Mucosa of stomach (tissue), 1 donor: Measurements from ENCODE around the gene GDF11.

Experiments
- H3K27me3 ChIP-seq: one replicate; pipeline ENCODE4 v1.7.0; 2013; ENCODE audit warnings: mild to moderate bottlenecking, low read length; ENCODE audit not compliant: control insufficient read depth, insufficient read depth
- H3K36me3 ChIP-seq: one replicate; pipeline ENCODE4 v1.7.0; 2013; ENCODE audit warnings: low read length; ENCODE audit not compliant: control insufficient read depth, insufficient read depth
- H3K4me1 ChIP-seq: one replicate; pipeline ENCODE4 v1.7.0; 2013; ENCODE audit warnings: mild to moderate bottlenecking, low read length; ENCODE audit not compliant: control insufficient read depth, insufficient read depth
- H3K4me3 ChIP-seq: one replicate; pipeline ENCODE4 v1.7.0; 2013; ENCODE audit warnings: low read length
- H3K9ac ChIP-seq: one replicate; pipeline ENCODE4 v1.7.0; 2013; ENCODE audit warnings: mild to moderate bottlenecking, low read length, moderate library complexity
- H3K9me3 ChIP-seq: one replicate; pipeline ENCODE4 v1.7.0; 2013; ENCODE audit warnings: mild to moderate bottlenecking, low read length, moderate library complexity; ENCODE audit not compliant: control insufficient read depth
- donor health status: Pancreatic carcinoma.

The GDF11 gene

DNA sequence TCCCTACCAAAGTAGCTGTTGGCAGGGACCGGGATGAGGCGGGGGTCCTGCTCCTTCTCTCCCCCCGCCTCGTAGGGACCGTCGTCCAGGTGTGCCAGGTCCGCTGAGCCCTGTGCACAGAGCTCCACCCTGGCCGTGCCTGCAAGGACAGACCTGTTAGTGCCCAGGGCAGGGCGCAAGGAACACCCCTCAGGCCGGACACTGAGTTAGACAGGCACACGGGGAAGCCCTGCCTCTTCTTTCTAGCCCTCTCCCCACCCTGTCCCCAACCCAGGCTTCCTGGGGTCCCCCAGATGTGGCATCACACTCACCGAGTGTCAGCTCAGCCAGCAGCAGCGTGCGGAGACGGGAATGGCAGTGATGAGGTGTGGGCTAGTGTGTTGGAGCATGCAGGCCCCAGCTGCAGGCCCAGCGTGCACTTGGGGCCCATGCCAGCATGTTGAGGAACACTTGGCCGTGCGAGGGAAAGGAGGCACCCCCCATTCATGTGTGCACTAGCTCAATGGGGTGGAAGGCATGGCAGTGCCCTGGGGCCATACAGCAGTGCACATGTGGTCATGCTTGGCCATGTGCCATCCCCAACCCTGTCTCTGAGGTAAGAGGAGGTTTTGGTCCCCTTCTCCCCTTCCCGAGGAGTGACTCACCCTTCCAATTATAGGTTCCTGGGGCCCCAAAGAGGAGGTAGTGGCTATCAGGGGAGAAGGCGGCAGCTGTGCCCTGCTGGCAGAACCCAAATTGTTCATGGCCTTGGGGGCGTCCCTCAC is 42.5 kb upstream of the GDF11 start:
- no peak overlapping the region for H3K9ac ChIP-seq
- H3K4me1 ChIP-seq, result no peaks in the 10 kb centered on the region
- H3K4me3 ChIP-seq, result no peak overlapping the region

DNA sequence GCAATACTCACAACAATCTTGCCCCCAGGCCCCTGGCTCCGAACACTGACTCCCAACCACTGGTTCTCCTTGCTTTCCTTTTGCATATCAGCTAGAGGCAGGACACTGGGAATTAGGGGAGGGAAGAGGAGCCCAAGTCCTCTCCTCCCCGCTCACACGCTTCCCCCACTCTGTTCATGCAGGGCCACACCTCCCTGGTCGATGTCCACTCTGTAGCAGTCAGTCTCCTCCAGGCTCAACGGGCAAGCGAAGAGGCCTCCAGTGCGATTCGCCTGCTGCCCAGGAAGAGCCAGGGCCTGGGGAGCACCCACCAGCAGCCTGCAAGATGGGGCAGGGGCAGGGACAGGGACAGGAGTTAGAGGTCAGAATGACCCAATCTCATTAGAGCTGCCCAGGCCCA is 40.1 kb upstream of the GDF11 start:
- Histone ChIP-seq H3K4me3 (no peak overlapping the region), H3K27me3 (peaks cover 19% of the 10 kb centered on the region), H3K4me1 (peaks cover 6% of the 10 kb centered on the region), H3K9ac (no peak overlapping the region), H3K36me3 (no peaks in the 10 kb centered on the region), H3K9me3 (no peaks in the 10 kb centered on the region)

More for the DNA sequence above, 42.5 kb upstream of the GDF11 start:
- Histone ChIP-seq H3K36me3 (no peaks in the 10 kb centered on the region), H3K27me3 (peaks cover 6% of the 10 kb centered on the region), H3K9me3 (no peaks in the 10 kb centered on the region)

DNA sequence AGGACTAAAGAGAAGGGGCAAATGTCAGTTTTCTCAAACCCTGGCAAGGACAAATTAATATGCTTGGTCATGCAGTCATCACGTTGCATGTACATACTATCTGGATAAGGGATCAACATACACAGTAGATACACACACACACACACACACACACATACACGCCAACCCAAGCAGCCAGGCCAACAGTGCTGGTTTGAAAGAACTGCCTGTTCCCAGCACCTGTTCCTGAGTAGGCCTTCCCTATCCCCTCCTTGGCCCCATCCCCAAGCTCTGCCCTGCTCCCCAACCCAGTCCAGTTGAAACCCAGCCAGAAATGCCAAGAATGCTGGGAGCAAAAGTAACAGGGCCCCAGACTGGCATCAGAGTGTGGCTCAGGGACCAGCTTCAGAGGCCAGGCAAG is 39.6 kb upstream of the GDF11 start:
- peaks cover 6% of the 10 kb centered on the region for H3K4me1 ChIP-seq
- no peak overlapping the region for H3K4me3 ChIP-seq
- no peaks in the 10 kb centered on the region for H3K36me3 ChIP-seq
- peaks cover 23% of the 10 kb centered on the region for H3K27me3 ChIP-seq
- H3K9me3 ChIP-seq, result no peaks in the 10 kb centered on the region
- H3K9ac ChIP-seq, result no peak overlapping the region

DNA sequence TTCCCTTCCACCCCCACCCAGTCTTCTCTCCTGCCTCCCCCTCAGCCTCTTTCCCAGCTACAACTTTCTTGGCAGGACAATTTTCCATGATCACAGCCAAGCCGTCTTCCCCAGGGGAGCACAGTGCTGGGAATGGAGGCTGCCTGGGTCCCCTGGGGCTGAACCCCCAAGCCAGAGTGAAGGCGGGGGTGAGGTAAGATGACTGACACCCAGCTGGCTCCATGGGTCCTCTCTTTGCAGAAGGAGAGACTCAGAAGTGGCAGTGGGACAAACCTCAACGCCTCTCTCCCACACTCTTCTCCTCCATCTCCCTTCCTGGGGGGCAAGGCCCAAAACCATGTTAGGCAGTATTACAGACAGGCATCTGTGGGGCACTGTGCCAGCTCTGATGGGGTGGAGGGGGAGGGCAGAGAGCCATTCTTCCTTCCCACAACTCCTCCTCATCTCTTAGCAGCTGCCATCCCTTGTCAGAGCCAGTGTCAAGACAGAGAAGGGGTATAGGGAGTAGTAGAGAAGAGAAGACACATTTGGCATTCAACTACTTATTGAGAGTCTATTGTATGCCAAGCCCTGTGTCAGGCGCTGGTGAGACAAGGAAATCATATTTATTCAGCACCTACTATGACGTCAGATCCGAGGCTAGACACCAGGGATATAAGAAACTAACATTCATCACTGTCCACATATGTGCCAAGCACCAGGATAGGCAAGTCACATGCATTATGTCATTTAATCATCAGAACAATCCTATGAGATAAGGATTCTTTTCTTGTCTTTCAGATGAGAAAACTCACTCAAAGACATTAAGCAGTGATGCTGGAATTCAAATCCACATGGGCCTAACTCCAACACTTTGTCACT is 38.8 kb upstream of the GDF11 start:
- Histone ChIP-seq H3K4me1 (peaks cover 6% of the 10 kb centered on the region), H3K27me3 (peaks cover 28% of the 10 kb centered on the region), H3K4me3 (no peak overlapping the region), H3K9me3 (no peaks in the 10 kb centered on the region), H3K9ac (no peak overlapping the region), H3K36me3 (no peaks in the 10 kb centered on the region)

DNA sequence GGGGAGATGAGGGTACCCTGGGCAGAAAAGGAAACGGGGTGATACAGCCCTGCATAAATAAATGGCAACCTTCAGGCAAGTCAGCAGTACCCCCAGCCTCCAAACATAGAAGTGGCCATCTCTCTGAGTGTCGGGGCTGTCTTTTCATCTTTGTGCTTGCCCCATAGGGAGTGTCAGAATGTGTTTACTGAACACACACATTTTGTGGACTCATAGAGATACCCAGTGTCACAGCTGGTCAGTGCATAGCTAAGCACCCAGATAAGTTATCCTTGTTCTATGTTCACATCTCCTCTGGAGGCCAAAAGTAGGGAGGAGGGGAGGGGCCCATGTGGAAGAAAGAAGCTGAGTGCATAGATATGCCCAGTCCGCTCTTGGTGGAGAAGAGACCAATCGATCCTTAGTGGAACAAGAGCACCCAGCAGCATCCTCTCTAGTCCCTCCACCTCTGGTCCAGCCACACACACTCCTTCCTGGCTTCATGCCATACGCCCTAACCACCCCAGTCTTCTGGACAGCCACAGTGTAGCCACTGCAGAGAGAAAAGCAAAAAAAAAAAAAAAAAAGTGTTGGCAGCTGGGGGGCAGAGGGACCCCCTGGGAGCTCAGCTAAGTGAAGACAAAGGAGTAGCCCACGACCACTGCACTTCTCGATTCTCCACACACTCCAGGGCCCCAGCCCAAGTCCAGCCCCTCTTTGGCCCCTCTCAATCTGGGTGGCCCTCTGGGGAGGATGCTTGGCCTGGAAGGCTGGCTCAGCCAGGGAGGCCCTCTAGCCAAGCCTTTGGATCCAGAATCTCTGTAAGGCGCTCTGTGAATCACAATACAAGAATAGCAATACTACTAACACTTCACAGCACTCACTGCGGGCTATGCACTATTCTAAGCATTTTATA is 37.9 kb upstream of the GDF11 start:
- Histone ChIP-seq H3K4me1 (peaks cover 6% of the 10 kb centered on the region), H3K9me3 (no peaks in the 10 kb centered on the region), H3K4me3 (no peak overlapping the region), H3K9ac (no peak overlapping the region), H3K27me3 (peaks cover 33% of the 10 kb centered on the region), H3K36me3 (no peaks in the 10 kb centered on the region)

DNA sequence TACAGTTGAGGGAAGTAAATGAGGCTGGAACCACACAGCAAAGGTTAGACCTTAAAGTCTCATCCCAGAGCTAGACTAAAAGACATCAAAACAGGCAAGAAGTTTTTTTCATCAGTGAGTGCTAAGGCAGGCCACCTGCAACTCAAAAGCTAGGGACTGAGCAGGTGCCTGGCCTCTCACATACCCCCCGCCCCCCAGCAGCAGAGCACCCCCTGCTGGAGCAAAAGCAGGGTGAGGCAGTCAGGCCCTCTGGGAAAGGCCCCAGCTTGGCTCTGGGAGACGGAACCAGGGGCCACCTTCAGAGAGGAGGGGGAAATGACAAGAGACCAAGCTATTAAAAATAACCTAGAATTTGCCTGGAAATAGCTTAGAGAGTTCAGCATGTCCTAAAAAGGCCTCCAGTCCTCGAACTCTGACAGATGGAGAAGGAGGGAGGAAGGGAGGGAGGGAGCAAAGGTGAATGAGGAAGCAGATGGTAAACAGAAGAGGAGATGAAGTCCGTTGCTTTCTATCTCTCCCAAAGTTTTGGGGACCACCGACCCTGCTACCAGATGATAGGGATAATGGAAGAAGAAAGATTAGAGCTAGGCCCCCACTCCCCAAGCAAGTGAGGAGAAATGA is 37.0 kb upstream of the GDF11 start:
- H3K27me3 ChIP-seq, result peaks cover 33% of the 10 kb centered on the region
- H3K36me3 ChIP-seq, result no peaks in the 10 kb centered on the region
- peaks cover 6% of the 10 kb centered on the region for H3K4me1 ChIP-seq
- H3K9ac ChIP-seq, result no peak overlapping the region
- H3K4me3 ChIP-seq, result no peak overlapping the region
- H3K9me3 ChIP-seq, result no peaks in the 10 kb centered on the region

DNA sequence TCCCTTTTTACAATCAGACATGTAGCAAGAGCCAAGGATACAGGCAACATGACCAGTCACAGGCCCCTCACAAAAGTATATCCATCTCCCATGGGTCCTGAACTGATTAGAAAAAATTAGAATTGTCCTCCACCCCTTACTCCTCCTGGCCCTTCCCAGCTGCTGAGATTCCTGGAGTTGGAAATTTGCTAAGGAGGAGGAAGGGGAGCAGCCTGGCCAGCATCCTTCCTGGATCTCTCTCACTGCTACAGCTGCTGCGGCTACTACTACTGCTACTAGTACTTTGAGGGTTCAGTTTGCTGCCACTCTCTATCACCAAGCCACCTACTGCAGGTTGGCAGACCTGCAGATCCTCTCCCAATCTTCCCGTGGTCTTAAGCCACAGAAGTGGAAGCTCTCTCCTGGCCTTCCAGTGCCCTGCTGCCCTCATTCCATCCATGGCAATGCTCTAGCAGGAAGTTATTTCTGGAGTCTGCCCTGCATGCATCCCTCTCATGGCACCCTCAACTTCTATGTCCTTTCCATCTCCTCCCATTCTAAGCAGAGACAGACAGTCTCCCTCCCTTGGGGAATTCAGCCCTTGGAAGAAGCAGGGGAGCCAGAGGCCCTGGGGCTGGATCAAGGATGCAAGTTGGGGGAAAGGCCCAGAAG is 36.2 kb upstream of the GDF11 start:
- H3K36me3 ChIP-seq, result no peaks in the 10 kb centered on the region
- no peaks in the 10 kb centered on the region for H3K9me3 ChIP-seq
- H3K4me1 ChIP-seq, result peaks cover 6% of the 10 kb centered on the region
- H3K27me3 ChIP-seq, result peaks cover 33% of the 10 kb centered on the region
- peak overlapping the region; percentile 28 for H3K9ac ChIP-seq
- H3K4me3 ChIP-seq, result no peak overlapping the region

DNA sequence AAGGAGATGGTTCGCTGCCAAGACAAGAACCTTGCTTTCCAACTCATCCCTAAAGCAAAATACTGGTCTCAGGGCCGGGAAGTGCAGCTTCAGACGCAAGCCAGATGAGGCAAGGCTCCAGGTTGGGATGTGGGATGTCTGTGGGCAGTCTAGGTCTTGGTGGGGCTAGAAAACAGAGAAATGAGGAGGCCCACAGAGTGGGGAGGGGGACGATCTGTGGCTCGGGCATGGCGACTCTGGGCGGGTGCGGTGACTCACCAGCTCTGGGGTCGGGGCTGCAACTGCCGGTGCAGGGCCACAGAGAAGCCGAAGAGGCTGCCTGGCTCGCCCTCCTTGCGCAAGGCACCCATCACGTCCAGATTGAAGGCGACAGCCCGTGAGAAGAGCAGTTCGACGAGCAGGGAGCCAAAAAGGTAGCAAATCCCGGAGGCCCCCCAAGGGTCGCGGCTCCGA is 35.7 kb upstream of the GDF11 start:
- no peaks in the 10 kb centered on the region for H3K36me3 ChIP-seq
- peaks cover 38% of the 10 kb centered on the region for H3K27me3 ChIP-seq
- no peaks in the 10 kb centered on the region for H3K9me3 ChIP-seq
- H3K4me3 ChIP-seq, result no peak overlapping the region
- H3K4me1 ChIP-seq, result peaks cover 6% of the 10 kb centered on the region
- H3K9ac ChIP-seq, result peak overlapping the region; percentile 28

DNA sequence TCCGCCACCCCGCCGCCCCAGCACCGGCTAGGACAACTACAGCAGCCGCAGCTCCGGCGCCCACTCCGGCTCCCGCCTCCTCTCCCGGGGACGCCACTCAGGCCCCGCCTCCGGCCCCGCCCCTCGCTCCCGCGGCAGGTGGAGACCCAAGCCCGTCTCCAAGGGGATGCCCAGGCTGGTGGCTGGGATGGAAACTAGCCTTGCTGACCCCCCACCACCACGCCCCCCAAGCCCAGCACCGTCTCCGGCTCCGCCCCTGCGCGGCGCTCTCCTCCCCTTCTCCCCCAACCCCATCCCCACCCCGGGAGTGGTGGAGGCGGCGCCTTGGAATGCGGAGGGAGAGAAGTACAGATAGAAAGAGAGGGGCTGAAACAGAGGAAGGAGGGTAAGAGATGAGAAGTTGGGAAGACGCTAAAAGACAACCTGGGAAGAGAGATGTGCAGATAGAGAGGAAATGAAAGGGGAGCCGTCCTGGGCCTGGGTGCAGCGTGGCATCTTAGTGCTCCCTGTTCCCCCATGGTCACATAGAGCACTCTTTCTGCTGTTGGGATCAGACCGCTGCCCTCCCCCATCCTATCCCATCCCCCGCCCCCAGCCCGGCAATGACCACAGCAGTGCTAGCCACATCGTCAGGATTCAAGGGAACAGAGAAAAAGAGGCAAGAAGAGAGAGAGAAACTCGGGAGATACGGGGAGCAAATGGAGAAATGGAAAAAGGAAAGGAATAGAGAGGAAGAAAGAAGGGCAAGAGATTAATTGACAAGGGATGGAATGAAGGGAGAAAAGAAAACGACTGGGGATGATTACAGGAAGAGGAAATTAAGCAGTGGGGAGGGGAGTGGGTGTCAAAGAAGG is 34.9 kb upstream of the GDF11 start, which contains the start of gene ITGA7:
Gene ITGA7, minus strand, starts transcription at position 64 of the 854 bp plus-strand sequence. CDS start 222 bp downstream, outside the sequence.
- peak within 1 kb of the TSS; percentile 43 for H3K9ac ChIP-seq
- peaks cover 6% of the 10 kb centered on the region for H3K4me1 ChIP-seq
- H3K27me3 ChIP-seq, result peaks cover 38% of the 10 kb centered on the region
- no peak within 1 kb of the TSS for H3K4me3 ChIP-seq
- no peaks in the 10 kb centered on the region for H3K36me3 ChIP-seq
- no peaks in the 10 kb centered on the region for H3K9me3 ChIP-seq

DNA sequence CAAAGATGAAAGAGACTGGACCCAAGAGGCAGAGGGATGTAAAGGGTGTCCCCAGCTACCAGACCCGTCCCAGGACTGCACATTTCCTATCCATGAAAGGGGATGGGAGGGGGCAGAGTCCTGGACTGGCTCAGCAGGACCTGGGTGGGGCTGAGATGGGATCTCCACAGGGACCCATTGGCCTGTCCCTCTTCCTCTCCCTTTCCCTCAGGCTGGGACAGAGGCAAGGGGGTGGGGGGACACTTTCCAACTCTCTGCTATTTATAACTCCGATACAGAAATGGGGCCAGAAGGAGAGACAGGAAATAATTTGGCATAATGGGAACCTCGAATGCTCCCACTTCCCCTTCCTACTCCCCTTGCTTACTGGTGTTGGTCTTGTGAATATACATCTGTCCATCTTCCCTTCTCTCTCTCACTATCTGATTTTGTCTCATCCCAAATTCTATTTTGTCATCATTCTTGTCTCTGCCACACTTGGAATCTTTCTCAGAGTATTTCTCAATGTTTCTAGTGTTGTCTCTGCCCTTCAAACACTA is 34.2 kb upstream of the GDF11 start:
- Histone ChIP-seq H3K4me1 (peaks cover 6% of the 10 kb centered on the region), H3K4me3 (no peak overlapping the region), H3K9ac (peak overlapping the region; percentile 43)

More for the DNA sequence above, 34.2 kb upstream of the GDF11 start:
- H3K27me3 ChIP-seq, result peaks cover 33% of the 10 kb centered on the region
- no peaks in the 10 kb centered on the region for H3K36me3 ChIP-seq
- no peaks in the 10 kb centered on the region for H3K9me3 ChIP-seq
